GM23248 (cell line): Measurements from ENCODE around the gene MOB2. TPM values are rescaled to one million over a fixed set of nuclear protein-coding genes. Genes with fewer than 3 reads are reported as not detected.
A peak's percentile ranks its signal among the peaks of the same experiment; 100 is the strongest.

Experiments used
- DNase-seq: peaks from one replicate; pipeline ENCODE4 v3.0.0-alpha.2; 2015
- H2AFZ ChIP-seq: fragments of 200-600 bp; sonication (generic); 2 replicates; pipeline ENCODE4 v1.6.1; 2016; ENCODE audit warnings: antibody characterized with exemption
- H3F3A ChIP-seq: fragments of 200-600 bp; sonication (generic); 2 replicates; pipeline ENCODE4 v1.6.1; 2016; ENCODE audit warnings: mild to moderate bottlenecking, antibody characterized with exemption, mixed run types; ENCODE audit not compliant: insufficient read depth
- H3K27ac ChIP-seq: fragments of 200-600 bp; sonication (generic); 2 replicates; pipeline ENCODE4 v1.5.1; 2016; ENCODE audit warnings: mild to moderate bottlenecking
- H3K27me3 ChIP-seq: fragments of 200-600 bp; sonication (generic); replicated peaks from 2 replicates; pipeline ENCODE4 v1.6.1; 2016; ENCODE audit warnings: mild to moderate bottlenecking; ENCODE audit not compliant: insufficient read depth
- H3K36me3 ChIP-seq: fragments of 200-600 bp; sonication (generic); 2 replicates; pipeline ENCODE4 v1.6.1; 2016; ENCODE audit warnings: low read depth, mild to moderate bottlenecking
- H3K4me1 ChIP-seq: fragments of 200-600 bp; sonication (generic); 2 replicates; pipeline ENCODE4 v1.6.1; 2016; ENCODE audit warnings: mild to moderate bottlenecking; ENCODE audit not compliant: insufficient read depth
- H3K4me2 ChIP-seq: fragments of 200-600 bp; sonication (generic); one replicate; pipeline ENCODE4 v1.6.1; 2016; ENCODE audit warnings: mild to moderate bottlenecking; ENCODE audit not compliant: unreplicated experiment
- H3K4me3 ChIP-seq: fragments of 200-600 bp; sonication (generic); 2 replicates; pipeline ENCODE4 v1.5.1; 2016; ENCODE audit warnings: mild to moderate bottlenecking
- H3K79me2 ChIP-seq: fragments of 200-600 bp; sonication (generic); 2 replicates; pipeline ENCODE4 v1.6.1; 2016; ENCODE audit warnings: mild to moderate bottlenecking; ENCODE audit not compliant: insufficient read depth
- H3K9ac ChIP-seq: fragments of 200-600 bp; sonication (generic); 2 replicates; pipeline ENCODE4 v1.6.1; 2016; ENCODE audit warnings: mild to moderate bottlenecking
- H3K9me2 ChIP-seq: fragments of 200-600 bp; sonication (generic); 2 replicates; pipeline ENCODE4 v1.6.1; 2016; ENCODE audit warnings: mixed run types, mild to moderate bottlenecking, moderate library complexity; ENCODE audit not compliant: insufficient read depth
- H3K9me3 ChIP-seq: fragments of 200-600 bp; sonication (generic); one replicate; pipeline ENCODE4 v1.6.1; 2017; ENCODE audit warnings: low read depth
- H4K20me1 ChIP-seq: fragments of 200-600 bp; sonication (generic); 2 replicates; pipeline ENCODE4 v1.6.0; 2016; ENCODE audit not compliant: insufficient read depth
- EZH2 ChIP-seq: fragments of 200-600 bp; sonication (generic); IDR thresholded peaks from 2 replicates; pipeline ENCODE4 v1.6.1; 2018; ENCODE audit warnings: antibody characterized with exemption, mild to moderate bottlenecking; ENCODE audit not compliant: insufficient read depth, poor library complexity, severe bottlenecking
- EZH2phosphoT487 ChIP-seq: fragments of 200-600 bp; sonication (generic); IDR thresholded peaks from 2 replicates; pipeline ENCODE4 v1.6.1; 2018; ENCODE audit warnings: antibody characterized with exemption, moderate library complexity, mild to moderate bottlenecking, low read depth; ENCODE audit not compliant: insufficient read depth
- WGBS, 2 experiments: methylation state at CpG; one replicate each; pipeline ENCODE4 v1.1.6; 2015 to 2017; ENCODE audit warnings: low lambda C conversion rate in 2 of 2, low coverage in 1 of 2; ENCODE audit errors: missing lambda C conversion rate in 2 of 2; 5-methylcytosine and 5-hydroxymethylcytosine counted together
- in situ Hi-C: fragments of 300-500 bp; cut with MboI; formaldehyde crosslinking; loops from 2 replicates; pipeline ENCODE4 v1.15.0; 2020
- polyA plus RNA-seq: library from polyadenylated mRNA; unstranded; fragments of >200 nt; fragmentation: Nextera tagmentation; extraction: Ambion mirVana; gene quantifications from 2 replicates; pipeline ENCODE4 v1.2.1, GENCODE V29; 2016
- total RNA-seq: library from RNA; depleted of rRNA; stranded (reverse); fragments of >200 nt; shearing (Covaris generic); gene quantifications from 2 replicates; pipeline ENCODE4 v1.2.3, GENCODE V29; 2014

MOB2 gene
- total and polyA plus RNA-seq, 2 experiments from 2014 or later, result 28.8 to 29.3 TPM

DNA sequence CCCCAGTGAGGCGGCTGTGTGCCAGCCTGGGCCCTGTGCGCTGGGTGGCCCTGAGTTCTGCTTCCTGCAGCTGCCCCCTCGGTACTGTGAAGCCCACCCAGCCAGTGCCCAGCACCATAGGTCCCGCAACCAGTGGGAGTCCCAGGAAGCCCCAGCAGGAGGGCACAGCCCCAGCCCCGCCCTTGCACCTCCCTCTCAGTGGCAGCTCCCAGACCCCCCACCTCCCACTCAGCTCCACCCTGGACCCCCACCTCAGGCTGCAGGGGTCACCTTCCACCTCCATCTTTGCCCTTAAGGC lies 30.9 kb downstream of the MOB2 start:
- Histone ChIP-seq H3K27ac (no peak overlapping the region), H3K9ac (no peak overlapping the region), H3K79me2 (no peaks in the 10 kb centered on the region), H4K20me1 (no peaks in the 10 kb centered on the region), H3K4me1 (no peaks in the 10 kb centered on the region), H3K4me2 (no peak overlapping the region), H3K9me3 (no peaks in the 10 kb centered on the region), H3K4me3 (no peak overlapping the region), H2AFZ (no peak overlapping the region), H3K36me3 (no peaks in the 10 kb centered on the region), H3K9me2 (no peaks in the 10 kb centered on the region), H3K27me3 (0 out of 2 replicates have a peak, but pooled peaks cover 2% of the 10 kb centered on the region), H3F3A (no peaks in the 10 kb centered on the region)
- TF ChIP-seq EZH2phosphoT487, result no peak
- no peak for TF ChIP-seq EZH2
- DNase-seq, result no peak
- WGBS, 2 experiments, result 67 to 82% methylated on average over 2 to 5 of the region's 5 CpGs
- in situ Hi-C loops, result no loop called here

DNA sequence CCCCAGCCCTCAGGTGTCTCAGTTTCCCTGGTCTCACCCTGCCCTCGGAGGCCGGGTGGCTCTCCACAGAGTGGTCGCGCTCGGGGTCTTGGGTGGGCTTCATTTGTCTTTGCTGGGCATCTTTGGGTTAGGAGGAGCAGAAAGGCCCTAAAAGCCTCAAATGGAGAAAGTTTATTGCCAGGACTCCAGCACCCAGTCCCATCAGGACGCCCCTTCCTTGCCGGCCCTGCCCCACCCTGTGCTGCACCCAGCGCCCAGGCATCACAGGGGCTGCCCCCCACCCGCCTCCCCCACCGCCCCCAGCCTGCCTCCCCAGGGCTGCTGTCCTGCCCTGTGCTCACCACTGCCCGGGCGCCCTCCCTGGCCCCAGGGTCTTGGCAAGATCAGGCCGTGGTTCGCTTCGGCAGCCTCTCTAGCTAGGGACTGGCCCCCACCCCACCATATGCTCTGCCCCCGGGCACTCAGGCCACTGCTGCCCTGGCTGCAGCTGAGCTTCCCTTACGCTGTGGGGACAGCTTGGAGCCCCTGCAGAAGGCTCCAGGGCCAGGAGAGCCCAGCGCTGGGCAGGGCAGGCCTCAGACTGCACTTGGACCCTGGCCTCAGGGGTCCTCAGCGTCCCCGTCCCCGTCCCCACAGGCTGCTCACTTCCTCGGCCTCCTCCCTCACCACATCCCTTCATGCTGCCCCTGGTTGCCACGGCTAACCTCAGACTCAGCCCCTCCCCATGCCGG lies 31.4 kb downstream of the MOB2 start:
- Histone ChIP-seq H3K4me3 (no peak overlapping the region), H2AFZ (no peak overlapping the region), H3K36me3 (no peaks in the 10 kb centered on the region), H3K9ac (no peak overlapping the region), H3K27me3 (no peaks in the 10 kb centered on the region), H3F3A (no peaks in the 10 kb centered on the region), H3K4me1 (no peaks in the 10 kb centered on the region), H3K4me2 (no peak overlapping the region), H4K20me1 (no peaks in the 10 kb centered on the region), H3K27ac (no peak overlapping the region), H3K9me3 (no peaks in the 10 kb centered on the region), H3K79me2 (no peaks in the 10 kb centered on the region), H3K9me2 (no peaks in the 10 kb centered on the region)
- in situ Hi-C loops, result no loop called here
- TF ChIP-seq EZH2, result no peak
- TF ChIP-seq EZH2phosphoT487, result no peak
- no peak for DNase-seq
- 58 to 64% methylated on average over 19 to 23 of the region's 24 CpGs for WGBS, 2 experiments

DNA sequence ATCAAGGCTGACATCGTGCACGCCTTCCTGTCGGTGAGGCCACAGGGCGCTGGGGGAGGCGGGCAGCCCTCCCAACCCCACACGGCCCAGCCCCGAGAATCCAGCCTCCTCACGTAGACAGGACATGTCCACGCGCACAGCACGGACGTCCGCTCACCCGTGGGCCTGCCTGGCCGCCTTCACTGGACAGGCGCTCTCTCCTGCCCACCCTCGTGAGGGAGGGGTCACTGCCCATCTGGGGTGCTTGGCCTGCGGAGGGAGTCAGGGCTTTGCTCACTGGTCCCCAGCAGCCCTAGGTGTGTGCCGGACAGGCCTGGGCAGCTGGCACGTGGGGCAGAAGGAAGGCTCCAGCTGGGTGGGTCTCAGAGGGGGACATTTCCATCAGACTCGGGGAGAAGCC lies 32.0 kb downstream of the MOB2 start:
- no peaks in the 10 kb centered on the region for H3K79me2 ChIP-seq
- H3K4me3 ChIP-seq, result no peak overlapping the region
- WGBS, 2 experiments, result 48 to 49% methylated on average over 21 of the region's 21 CpGs
- in situ Hi-C loops, result no loop called here
- no peaks in the 10 kb centered on the region for H3K36me3 ChIP-seq
- H3K27me3 ChIP-seq, result no peaks in the 10 kb centered on the region
- H3K27ac ChIP-seq, result no peak overlapping the region
- no peak overlapping the region for H3K9ac ChIP-seq
- no peaks in the 10 kb centered on the region for H3K9me2 ChIP-seq
- TF ChIP-seq EZH2phosphoT487 (no peak), EZH2 (no peak)
- H4K20me1 ChIP-seq, result no peaks in the 10 kb centered on the region
- H3K9me3 ChIP-seq, result no peaks in the 10 kb centered on the region
- no peak overlapping the region for H3K4me2 ChIP-seq
- no peak overlapping the region for H2AFZ ChIP-seq
- no peaks in the 10 kb centered on the region for H3K4me1 ChIP-seq
- no peak for DNase-seq
- H3F3A ChIP-seq, result no peaks in the 10 kb centered on the region

DNA sequence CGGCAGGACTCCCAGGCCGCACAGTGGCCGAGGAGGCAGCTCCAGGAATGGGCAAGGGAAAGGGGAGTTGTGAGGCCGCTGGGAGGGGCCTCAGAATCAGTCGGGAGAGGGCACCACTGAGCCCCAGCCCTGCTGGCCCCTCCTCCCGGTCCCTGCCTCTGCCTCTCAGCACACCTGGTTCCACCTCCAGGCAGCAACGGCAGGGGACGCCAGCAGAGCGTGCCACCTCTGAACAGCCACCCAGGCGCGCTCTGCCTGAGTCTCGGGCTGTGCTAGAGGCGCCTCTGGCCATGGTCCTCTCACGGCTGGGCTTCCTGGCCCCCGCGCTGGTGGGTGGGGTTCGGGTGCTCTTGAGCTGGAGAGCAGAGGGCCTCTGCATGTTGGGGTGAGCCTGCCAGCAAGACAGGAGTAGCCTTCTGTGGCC lies 33.0 kb downstream of the MOB2 start:
- H3K9ac ChIP-seq, result no peak overlapping the region
- no peaks in the 10 kb centered on the region for H3K9me2 ChIP-seq
- H3F3A ChIP-seq, result no peaks in the 10 kb centered on the region
- H3K79me2 ChIP-seq, result no peaks in the 10 kb centered on the region
- in situ Hi-C loops, result no loop called here
- no peaks in the 10 kb centered on the region for H3K36me3 ChIP-seq
- no peak overlapping the region for H3K4me3 ChIP-seq
- H3K9me3 ChIP-seq, result no peaks in the 10 kb centered on the region
- no peak overlapping the region for H2AFZ ChIP-seq
- no peaks in the 10 kb centered on the region for H3K4me1 ChIP-seq
- H3K27me3 ChIP-seq, result no peaks in the 10 kb centered on the region
- H3K4me2 ChIP-seq, result no peak overlapping the region
- no peak overlapping the region for H3K27ac ChIP-seq
- peak; percentile 29 for DNase-seq
- no peaks in the 10 kb centered on the region for H4K20me1 ChIP-seq
- WGBS, 2 experiments, result 2 to 6% methylated on average over 16 to 17 of the region's 17 CpGs
- TF ChIP-seq EZH2phosphoT487, result no peak
- no peak for TF ChIP-seq EZH2
